WI38 (cell line): Measurements from ENCODE around the gene DSCAML1.

Experiments
- H3K4me3 ChIP-seq: 2 replicates; pipeline ENCODE4 v1.5.1; 2011; ENCODE audit warnings: low read depth, mild to moderate bottlenecking, control low read depth, low read length
- TF ChIP-seq, protein P1 (sequence below): IDR thresholded peaks from 2 replicates; pipeline ENCODE4 v1.5.1; 2012; ENCODE audit warnings: low read depth, mild to moderate bottlenecking, control low read depth, low read length

DSCAML1 gene

DNA sequence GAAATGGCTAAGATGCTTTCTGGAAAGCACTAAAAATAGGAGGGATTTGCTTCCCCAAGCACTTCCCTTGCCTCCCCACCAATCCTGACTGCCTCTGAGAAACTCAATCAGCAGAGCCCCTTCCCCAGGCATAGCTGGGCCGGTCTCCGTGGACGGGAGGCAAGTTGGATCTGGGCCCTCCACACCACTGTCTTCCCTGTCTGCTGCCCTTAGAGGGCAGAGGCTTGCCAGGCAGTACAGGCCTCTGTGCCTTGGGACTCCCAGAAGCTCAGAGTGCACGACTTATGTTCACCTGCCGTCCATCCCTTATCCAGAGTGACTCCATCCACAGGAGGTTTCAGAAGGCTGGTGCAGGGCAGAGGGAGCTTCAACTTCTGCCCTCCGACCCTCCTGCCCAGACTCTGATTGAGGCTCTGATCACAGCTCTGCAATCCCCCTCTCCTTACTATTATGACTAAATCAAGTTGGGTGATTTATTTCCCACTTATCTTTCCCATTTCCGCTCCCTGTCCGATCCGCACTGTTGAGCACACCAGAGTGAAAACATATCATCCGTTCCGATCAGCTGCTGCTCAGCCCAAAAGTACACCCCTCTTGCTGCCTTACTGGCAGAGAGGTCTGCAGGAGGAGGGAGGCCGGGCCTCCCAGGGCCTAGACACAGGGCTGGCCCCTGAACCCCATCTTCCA, 71.8 kb downstream of the DSCAML1 start:
- TF ChIP-seq, protein P1, sequence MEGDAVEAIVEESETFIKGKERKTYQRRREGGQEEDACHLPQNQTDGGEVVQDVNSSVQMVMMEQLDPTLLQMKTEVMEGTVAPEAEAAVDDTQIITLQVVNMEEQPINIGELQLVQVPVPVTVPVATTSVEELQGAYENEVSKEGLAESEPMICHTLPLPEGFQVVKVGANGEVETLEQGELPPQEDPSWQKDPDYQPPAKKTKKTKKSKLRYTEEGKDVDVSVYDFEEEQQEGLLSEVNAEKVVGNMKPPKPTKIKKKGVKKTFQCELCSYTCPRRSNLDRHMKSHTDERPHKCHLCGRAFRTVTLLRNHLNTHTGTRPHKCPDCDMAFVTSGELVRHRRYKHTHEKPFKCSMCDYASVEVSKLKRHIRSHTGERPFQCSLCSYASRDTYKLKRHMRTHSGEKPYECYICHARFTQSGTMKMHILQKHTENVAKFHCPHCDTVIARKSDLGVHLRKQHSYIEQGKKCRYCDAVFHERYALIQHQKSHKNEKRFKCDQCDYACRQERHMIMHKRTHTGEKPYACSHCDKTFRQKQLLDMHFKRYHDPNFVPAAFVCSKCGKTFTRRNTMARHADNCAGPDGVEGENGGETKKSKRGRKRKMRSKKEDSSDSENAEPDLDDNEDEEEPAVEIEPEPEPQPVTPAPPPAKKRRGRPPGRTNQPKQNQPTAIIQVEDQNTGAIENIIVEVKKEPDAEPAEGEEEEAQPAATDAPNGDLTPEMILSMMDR = no peak
- H3K4me3 ChIP-seq = no peak overlapping the region

DNA sequence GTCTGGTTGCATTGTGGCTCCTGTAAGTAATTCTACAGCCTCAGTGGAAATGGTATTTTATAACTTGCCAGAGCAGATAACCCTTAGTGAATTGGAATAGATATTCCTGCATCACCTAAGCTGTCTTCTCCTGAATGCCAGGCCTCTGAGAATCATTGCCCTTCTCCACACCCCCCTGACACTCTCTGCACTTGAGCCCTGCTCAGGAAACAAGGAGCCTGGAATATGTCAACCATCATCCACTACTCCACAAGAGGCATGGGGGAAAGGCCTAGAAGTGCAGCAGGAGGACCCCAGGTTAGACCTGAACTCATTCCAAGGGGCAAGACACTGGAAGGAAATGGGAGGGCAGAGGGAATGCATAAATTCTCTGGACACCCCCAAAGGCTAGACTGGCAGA, 72.4 kb downstream of the DSCAML1 start:
- TF ChIP-seq, protein P1 = no peak
- H3K4me3 ChIP-seq = no peak overlapping the region

DNA sequence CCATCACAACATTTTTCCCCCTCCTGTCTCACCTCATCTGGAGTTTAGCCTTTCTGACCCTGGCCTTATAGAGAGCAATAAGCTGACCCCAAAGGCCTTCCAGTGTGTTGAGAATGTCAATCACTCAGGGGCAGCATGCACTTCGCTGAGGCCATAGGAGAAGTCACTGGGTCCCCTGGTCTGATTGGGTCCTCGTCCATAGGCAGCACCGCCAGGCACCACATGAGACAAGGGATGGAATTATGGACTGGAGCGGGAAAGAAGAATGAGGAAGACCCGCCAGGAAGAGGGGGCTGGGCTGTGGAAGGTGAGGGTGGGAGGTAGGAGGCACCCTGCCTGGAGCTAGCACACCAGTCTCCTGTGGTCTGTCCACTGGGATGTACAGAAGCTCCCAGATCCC, 72.9 kb downstream of the DSCAML1 start:
- no peak overlapping the region for H3K4me3 ChIP-seq
- TF ChIP-seq, protein P1 = no peak

DNA sequence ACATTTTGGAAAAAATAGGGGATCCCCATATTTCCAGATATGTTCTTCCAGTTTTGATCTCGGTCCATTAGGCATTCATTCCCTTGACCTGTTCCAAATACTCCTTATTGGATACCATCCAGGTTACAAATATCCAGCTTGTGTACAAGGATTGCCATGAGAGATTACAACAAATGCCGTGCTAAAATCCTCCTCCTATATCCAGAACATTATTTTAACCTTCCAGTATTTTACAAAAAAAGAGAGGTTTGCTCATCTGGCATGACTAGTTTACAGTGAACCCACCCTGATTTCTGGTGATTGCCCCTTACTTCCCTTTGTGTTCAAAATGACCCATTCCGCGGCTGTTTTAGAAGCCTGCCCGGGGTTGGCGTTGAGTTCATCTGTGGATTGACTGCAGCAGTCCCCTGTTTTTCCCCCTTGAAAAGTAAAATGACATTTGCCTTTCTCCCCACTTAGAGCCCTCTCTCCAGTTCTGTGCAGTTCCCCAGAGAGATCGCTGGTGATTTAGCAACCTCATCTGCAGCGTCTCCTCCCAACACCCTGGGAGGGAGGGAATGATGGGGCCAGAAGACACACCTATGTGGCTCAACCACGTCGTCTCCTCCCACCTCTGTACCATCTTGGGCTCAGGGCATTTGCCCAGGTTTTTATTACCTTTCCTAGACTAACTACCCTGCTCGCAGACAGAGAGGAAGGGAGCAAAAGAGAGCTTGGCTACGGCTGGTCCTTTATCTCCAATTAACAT, 73.6 kb downstream of the DSCAML1 start:
- no peak overlapping the region for H3K4me3 ChIP-seq
- TF ChIP-seq, protein P1 = no peak

DNA sequence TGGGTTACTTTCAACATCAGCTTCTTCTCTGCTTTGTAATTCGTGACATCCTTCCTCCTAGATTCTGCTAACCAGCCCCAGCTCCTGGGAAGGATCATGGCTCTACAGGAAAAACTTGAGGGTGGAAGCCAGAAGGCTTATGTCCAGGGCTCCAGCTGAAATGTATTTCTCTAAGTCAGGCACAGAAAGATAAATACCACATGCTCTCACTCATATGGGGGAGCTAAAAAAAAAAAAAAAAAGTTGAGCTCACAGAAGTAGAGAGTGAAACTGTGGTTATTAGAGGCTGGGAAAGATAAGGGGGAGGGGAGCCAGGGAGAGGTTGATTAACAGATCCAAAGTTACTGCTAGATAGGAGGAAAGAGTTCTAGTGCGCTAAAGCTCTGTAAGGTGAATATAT, 74.9 kb downstream of the DSCAML1 start:
- H3K4me3 ChIP-seq = no peak overlapping the region
- TF ChIP-seq, protein P1 = no peak

DNA sequence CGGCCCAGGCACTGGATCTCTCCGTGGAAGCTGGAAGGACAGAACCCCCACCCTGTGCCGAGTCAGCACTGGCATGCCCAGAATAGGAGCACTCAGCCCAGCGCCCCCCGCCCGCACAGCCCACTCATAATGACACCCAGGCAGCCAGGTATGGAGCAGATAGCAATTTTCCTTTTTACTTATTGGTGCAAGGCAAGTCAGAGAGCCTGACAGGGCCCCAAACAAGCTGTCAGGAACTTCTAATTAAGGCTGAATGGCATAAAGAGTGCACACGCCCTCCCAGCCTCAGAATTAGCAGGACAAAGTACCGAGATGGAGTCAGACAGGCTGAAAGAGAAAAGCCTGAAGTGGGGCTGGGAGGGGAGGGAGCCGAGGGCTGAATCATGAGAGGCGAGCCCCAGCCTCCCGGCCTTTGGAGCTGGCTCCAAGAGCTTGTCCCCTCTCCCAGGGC, 76.9 kb downstream of the DSCAML1 start:
- TF ChIP-seq, protein P1 = no peak
- no peak overlapping the region for H3K4me3 ChIP-seq

DNA sequence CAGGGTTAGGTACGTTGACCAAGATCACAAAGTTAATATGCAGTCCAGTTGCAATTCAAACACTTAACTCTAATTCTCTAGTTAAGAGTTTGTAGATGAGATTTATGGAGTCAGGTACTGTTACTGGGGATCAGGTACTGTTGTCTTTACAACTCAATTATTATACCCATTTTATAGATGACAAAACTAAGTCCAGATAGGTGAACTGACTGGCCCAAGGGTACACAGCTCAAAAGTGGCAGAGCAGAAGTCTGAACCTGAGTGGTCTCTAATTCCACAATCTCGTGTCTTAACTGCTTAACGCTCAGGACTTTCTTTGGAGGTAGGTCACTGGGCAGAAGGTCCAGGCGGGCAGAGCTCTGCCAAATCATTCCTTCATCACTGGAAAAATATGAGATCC, 77.5 kb downstream of the DSCAML1 start:
- H3K4me3 ChIP-seq = no peak overlapping the region
- TF ChIP-seq, protein P1 = no peak
